H1 (cell line): ENCODE measurements around the gene KDF1. TPM values are rescaled to one million over a fixed set of nuclear protein-coding genes. Genes with fewer than 3 reads are reported as not detected.

Source experiments
- CTCF ChIA-PET: fragments of 300-600 bp; sonication (Branson Sonifier 250); formaldehyde crosslinking; loops from one replicate; lab custom pipeline; 2021; ENCODE audit not compliant: partially characterized antibody; lab: Charles Lee
- POLR2A ChIA-PET: fragments of 300-600 bp; sonication (Branson Sonifier 250); formaldehyde crosslinking; loops from one replicate; lab custom pipeline; 2021; ENCODE audit warnings: inconsistent platforms; ENCODE audit not compliant: partially characterized antibody; lab: Charles Lee
- DNase-seq, 2 experiments: peaks; one replicate each; pipeline versions ENCODE4 v3.0.0 to v3.0.0-alpha.2; 2010 to 2022; ENCODE audit warnings: low spot score in 2 of 2, low read depth in 1 of 2, mixed read lengths in 1 of 2
- FAIRE-seq: peaks from 2 replicates; lab custom pipeline; 2011; peaks lifted over from hg19 to GRCh38; lab: Jason Lieb, UNC
- H2AFZ ChIP-seq: 2 replicates; pipeline ENCODE4 v1.8.1; 2012; ENCODE audit warnings: low read length, inconsistent platforms
- H2AK5ac ChIP-seq: 2 replicates; pipeline ENCODE4 v1.6.1; 2013; ENCODE audit warnings: low read depth, low read length
- H2BK120ac ChIP-seq: replicated peaks from 2 replicates; pipeline ENCODE3; 2013; ENCODE audit warnings: low read depth, low read length, inconsistent platforms
- H2BK12ac ChIP-seq: 2 replicates; pipeline ENCODE4 v1.6.1; 2013; ENCODE audit warnings: low read depth, low read length
- H2BK15ac ChIP-seq: 2 replicates; pipeline ENCODE4 v1.6.1; 2013; ENCODE audit warnings: low read length
- H2BK20ac ChIP-seq: 2 replicates; pipeline ENCODE4 v1.6.1; 2013; ENCODE audit warnings: low read length
- H2BK5ac ChIP-seq: 2 replicates; pipeline ENCODE4 v1.6.1; 2013; ENCODE audit warnings: low read depth, low read length
- H3K14ac ChIP-seq: 2 replicates; pipeline ENCODE4 v1.6.1; 2013; ENCODE audit warnings: inconsistent platforms; ENCODE audit not compliant: insufficient read length
- H3K18ac ChIP-seq: 2 replicates; pipeline ENCODE4 v1.6.1; 2013; ENCODE audit warnings: low read length; ENCODE audit errors: extremely low read depth
- H3K23ac ChIP-seq: 2 replicates; pipeline ENCODE4 v1.6.1; 2013; ENCODE audit warnings: inconsistent platforms; ENCODE audit not compliant: insufficient read length
- H3K23me2 ChIP-seq: 2 replicates; pipeline ENCODE4 v1.6.1; 2013; ENCODE audit warnings: low read depth, low read length
- H3K27ac ChIP-seq: 2 replicates; pipeline ENCODE4 v1.6.1; 2011; ENCODE audit warnings: low read depth, low read length, inconsistent platforms
- H3K27me3 ChIP-seq, 4 experiments: replicated peaks in 1 of 4; 1 replicate in 1 of 4; 2 replicates in 3 of 4; pipeline versions ENCODE4 v1.6.1 to v1.8.1; 2011 to 2013; ENCODE audit warnings: low read length in 3 of 4, mild to moderate bottlenecking in 3 of 4, inconsistent platforms in 2 of 4, mixed read lengths in 2 of 4, moderate library complexity in 1 of 4; ENCODE audit not compliant: control insufficient read depth in 3 of 4, insufficient read depth in 3 of 4; ENCODE audit errors: extremely low read depth in 1 of 4
- H3K36me3 ChIP-seq, 4 experiments: 2 replicates each; pipeline versions ENCODE4 v1.6.1 to v1.8.1; 2011 to 2013; ENCODE audit warnings: mild to moderate bottlenecking in 4 of 4, low read length in 3 of 4, moderate library complexity in 2 of 4, control low read depth in 1 of 4, inconsistent platforms in 1 of 4; ENCODE audit not compliant: insufficient read depth in 4 of 4, control insufficient read depth in 2 of 4
- H3K4ac ChIP-seq: replicated peaks from 2 replicates; pipeline ENCODE3; 2013; ENCODE audit warnings: low read length, low read depth, mixed read lengths, inconsistent platforms; ENCODE audit not compliant: insufficient read length
- H3K4me1 ChIP-seq, 4 experiments: replicated peaks in 1 of 4; 1 replicate in 1 of 4; 2 replicates in 3 of 4; pipeline versions ENCODE4 v1.6.1 to v1.8.1; 2011 to 2013; ENCODE audit warnings: low read length in 3 of 4, inconsistent platforms in 2 of 4, mixed read lengths in 1 of 4; ENCODE audit not compliant: insufficient read depth in 4 of 4, control insufficient read depth in 3 of 4
- H3K4me2 ChIP-seq, 2 experiments: 2 replicates each; pipeline versions ENCODE4 v1.6.1 to v1.8.1; 2011 to 2013; ENCODE audit warnings: low read depth in 2 of 2, low read length in 2 of 2, control low read depth in 1 of 2, inconsistent platforms in 1 of 2, mild to moderate bottlenecking in 1 of 2; ENCODE audit not compliant: insufficient read depth in 1 of 2
- H3K4me3 ChIP-seq, 4 experiments: fragments of 200-600, 300-600 bp in 1 of 4; sonication (generic), shearing (Covaris generic), sonication (Bioruptor Twin) in 1 of 4; 2 replicates each; pipeline versions ENCODE4 v1.5.1 to v1.8.1; 2011 to 2016; ENCODE audit warnings: low read length in 4 of 4, low read depth in 3 of 4, control low read depth in 2 of 4, inconsistent platforms in 2 of 4, mild to moderate bottlenecking in 2 of 4, mixed read lengths in 1 of 4, moderate library complexity in 1 of 4; ENCODE audit not compliant: insufficient read depth in 2 of 4; ENCODE audit errors: extremely low read depth in 1 of 4
- H3K56ac ChIP-seq: replicated peaks from 2 replicates; pipeline ENCODE3; 2013; ENCODE audit warnings: low read depth, mild to moderate bottlenecking, mixed read lengths, low read length, inconsistent platforms; ENCODE audit not compliant: insufficient read length
- H3K79me1 ChIP-seq: 2 replicates; pipeline ENCODE4 v1.6.1; 2013; ENCODE audit warnings: low read depth, low read length, control low read depth
- H3K79me2 ChIP-seq, 2 experiments: 2 replicates each; pipeline versions ENCODE4 v1.6.1 to v1.8.1; 2012 to 2013; ENCODE audit warnings: low read length in 2 of 2, mild to moderate bottlenecking in 2 of 2, inconsistent platforms in 1 of 2; ENCODE audit not compliant: insufficient read depth in 2 of 2, control insufficient read depth in 1 of 2
- H3K9ac ChIP-seq, 4 experiments: replicated peaks in 1 of 4; 1 replicate in 1 of 4; 2 replicates in 3 of 4; pipeline versions ENCODE4 v1.6.1 to v1.8.1; 2011 to 2013; ENCODE audit warnings: low read depth in 3 of 4, low read length in 3 of 4, control low read depth in 2 of 4, mild to moderate bottlenecking in 2 of 4, moderate library complexity in 2 of 4, inconsistent platforms in 1 of 4; ENCODE audit errors: extremely low read depth in 1 of 4
- H3K9me3 ChIP-seq, 2 experiments: 2 replicates each; pipeline versions ENCODE4 v1.6.1 to v1.8.1; 2012 to 2013; ENCODE audit warnings: mild to moderate bottlenecking in 2 of 2, moderate library complexity in 2 of 2, control low read depth in 1 of 2, inconsistent platforms in 1 of 2, low read depth in 1 of 2, low read length in 1 of 2, mixed read lengths in 1 of 2; ENCODE audit not compliant: insufficient read depth in 2 of 2
- H4K20me1 ChIP-seq, 2 experiments: replicated peaks in 1 of 2; 2 replicates each; pipeline versions ENCODE3 to v1.8.1; 2011 to 2013; ENCODE audit warnings: inconsistent platforms in 2 of 2, low read length in 2 of 2, mild to moderate bottlenecking in 1 of 2; ENCODE audit not compliant: insufficient read depth in 2 of 2, control insufficient read depth in 1 of 2
- H4K5ac ChIP-seq: 2 replicates; pipeline ENCODE4 v1.6.1; 2013; ENCODE audit warnings: low read length, low read depth, mixed read lengths, inconsistent platforms; ENCODE audit not compliant: insufficient read length
- H4K8ac ChIP-seq: 2 replicates; pipeline ENCODE4 v1.8.0; 2013; ENCODE audit warnings: mild to moderate bottlenecking, moderate library complexity, low read length, inconsistent platforms; ENCODE audit not compliant: insufficient read depth; ENCODE audit errors: extremely low read depth
- H4K91ac ChIP-seq: replicated peaks from 2 replicates; pipeline ENCODE3; 2013; ENCODE audit warnings: low read length, mixed read lengths, inconsistent platforms; ENCODE audit not compliant: insufficient read length
- BRCA1 ChIP-seq: IDR thresholded peaks from 2 replicates; pipeline ENCODE4 v1.6.1; 2012; ENCODE audit warnings: low read depth, low read length, improper control_type of control experiment
- MAX ChIP-seq: IDR thresholded peaks from 2 replicates; pipeline ENCODE4 v1.6.1; 2012; ENCODE audit warnings: inconsistent platforms
- SP2 ChIP-seq: IDR thresholded peaks from 2 replicates; pipeline ENCODE4 v1.6.1; 2012; ENCODE audit warnings: mild to moderate bottlenecking, low read length, inconsistent platforms
- SRF ChIP-seq: IDR thresholded peaks from 2 replicates; pipeline ENCODE4 v1.6.1; 2011; ENCODE audit warnings: mild to moderate bottlenecking, low read depth, low read length, moderate library complexity
- WGBS, 2 experiments: shearing (Covaris generic) in 1 of 2; methylation state at CpG; one replicate each; pipeline versions ENCODE4 v1.1.6 to v1.1.7; 2013 to 2015; ENCODE audit warnings: low lambda C conversion rate in 2 of 2, mixed read lengths in 2 of 2, inconsistent platforms in 1 of 2, low coverage in 1 of 2, missing lambda C conversion rate in 1 of 2; ENCODE audit not compliant: insufficient replicate concordance in 2 of 2, insufficient coverage in 1 of 2, insufficient read length in 1 of 2; ENCODE audit errors: extremely low coverage in 1 of 2, missing lambda C conversion rate in 1 of 2; 5-methylcytosine and 5-hydroxymethylcytosine counted together
- polyA plus RNA-seq, 7 experiments: library from polyadenylated mRNA; depleted of rRNA in 3 of 7; stranded (reverse) in 5 of 7; unstranded in 2 of 7; fragments of >200 nt in 5 of 7; fragments of 200-250 nt in 2 of 7; gene quantifications; 1 replicate in 5 of 7; 2 replicates in 1 of 7; 4 replicates in 1 of 7; pipeline versions ENCODE4 v1.2.1 to v1.2.3, GENCODE V29; 2011 to 2013; ENCODE audit warnings: missing spikeins in 2 of 7, mixed read lengths in 2 of 7
- total RNA-seq: library from RNA; stranded (reverse); fragmentation: NEBNext Ultra II Directional; extraction: Animal tissue kit (Norgen Biotek cat#: 25700); gene quantifications from 2 replicates; pipeline ENCODE4 v1.2.1, GENCODE V29; 2021

Gene KDF1
- total and polyA plus RNA-seq, 2 of the 8 experiments (the other 6 are each of a cell fraction or from before 2014, with no cell fraction given): 16.9 to 37.5 TPM

GRCh38 chr1:26946270-26946669 is 14.0 kb downstream of the KDF1 start:
- no peak overlapping the region for H3K9ac ChIP-seq
- no peak overlapping the region for H4K8ac ChIP-seq
- no peak overlapping the region for H3K56ac ChIP-seq
- H2BK15ac ChIP-seq: no peak overlapping the region
- no peak overlapping the region for H2AK5ac ChIP-seq
- H3K27ac ChIP-seq: no peak overlapping the region
- H3K23me2 ChIP-seq: no peaks in the 10 kb centered on the region
- DNase-seq: no peak
- H4K91ac ChIP-seq: no peak overlapping the region
- H3K23ac ChIP-seq: no peak overlapping the region
- POLR2A ChIA-PET: interaction anchor here (0.8 to 2.4 kb wide), 7 partner anchors 9 to 61 kb away, joined by 3 to 16 read pairs (median 4); partner anchors contain the start of genes KDF1 and NUDC
- no peak overlapping the region for H2AFZ ChIP-seq
- CTCF ChIA-PET: interaction anchor here (0.8 to 1.5 kb wide), 3 partner anchors 18 to 56 kb away, joined by 3 read pairs; partner anchors contain the start of gene GPN2
- H3K4me1 ChIP-seq: no peaks in the 10 kb centered on the region
- no peak overlapping the region for H2BK120ac ChIP-seq
- H3K4ac ChIP-seq: no peak overlapping the region
- no peak overlapping the region for H2BK5ac ChIP-seq
- H3K14ac ChIP-seq: no peak overlapping the region
- no peaks in the 10 kb centered on the region for H3K9me3 ChIP-seq
- no peak overlapping the region for H2BK20ac ChIP-seq
- H3K27me3 ChIP-seq: no peaks in the 10 kb centered on the region
- H3K4me3 ChIP-seq: no peak overlapping the region
- H2BK12ac ChIP-seq: no peak overlapping the region
- no peak for TF ChIP-seq MAX
- TF ChIP-seq SRF: no peak
- no peak for TF ChIP-seq SP2
- no peak for TF ChIP-seq BRCA1
- no peak for FAIRE-seq
- H3K79me1 ChIP-seq: no peaks in the 10 kb centered on the region
- H3K79me2 ChIP-seq: no peaks in the 10 kb centered on the region
- peaks cover under 1 to 4% of the 10 kb centered on the region in 2 experiments for H4K20me1 ChIP-seq
- H3K36me3 ChIP-seq: peaks cover 19 to 60% (median 40%) of the 10 kb centered on the region in 4 experiments
- H3K18ac ChIP-seq: no peak overlapping the region
- 100% methylated on average over 4 of the region's 4 CpGs; no CpG with 5 or more reads in 1 of the 2 experiments for WGBS, 2 experiments
- no peak overlapping the region for H3K4me2 ChIP-seq
- no peak overlapping the region for H4K5ac ChIP-seq
